MG63 (cell line): ENCODE data around the gene ISG20. TPM values are rescaled to one million over a fixed set of nuclear protein-coding genes. Genes with fewer than 3 reads are reported as not detected.

Experiments
- DNase-seq: peaks from one replicate; pipeline ENCODE4 v3.0.0-alpha.2; 2020
- H3K27me3 ChIP-seq: fragments of 250-450 bp; sonication (Bioruptor Pico); 2 replicates; pipeline ENCODE4 v1.5.1; 2020; ENCODE audit warnings: mild to moderate bottlenecking, moderate library complexity
- H3K36me3 ChIP-seq: fragments of 250-450 bp; sonication (Bioruptor Pico); 2 replicates; pipeline ENCODE4 v1.5.1; 2020; ENCODE audit warnings: mild to moderate bottlenecking, moderate library complexity
- H3K4me3 ChIP-seq: fragments of 250-450 bp; sonication (Bioruptor Pico); 2 replicates; pipeline ENCODE4 v1.5.1; 2020; ENCODE audit warnings: mild to moderate bottlenecking, moderate library complexity
- H3K9me3 ChIP-seq: fragments of 250-450 bp; sonication (Bioruptor Pico); 2 replicates; pipeline ENCODE4 v1.5.1; 2020; ENCODE audit warnings: mild to moderate bottlenecking, moderate library complexity
- total RNA-seq: library from RNA; depleted of rRNA; stranded (reverse); fragments of >200 nt; shearing (Covaris generic); gene quantifications from 2 replicates; pipeline ENCODE4 v1.2.3, GENCODE V29; 2014; ENCODE audit warnings: low replicate concordance

The ISG20 gene
- total RNA-seq, 1 experiment from 2014 or later: 19.2 TPM

DNA sequence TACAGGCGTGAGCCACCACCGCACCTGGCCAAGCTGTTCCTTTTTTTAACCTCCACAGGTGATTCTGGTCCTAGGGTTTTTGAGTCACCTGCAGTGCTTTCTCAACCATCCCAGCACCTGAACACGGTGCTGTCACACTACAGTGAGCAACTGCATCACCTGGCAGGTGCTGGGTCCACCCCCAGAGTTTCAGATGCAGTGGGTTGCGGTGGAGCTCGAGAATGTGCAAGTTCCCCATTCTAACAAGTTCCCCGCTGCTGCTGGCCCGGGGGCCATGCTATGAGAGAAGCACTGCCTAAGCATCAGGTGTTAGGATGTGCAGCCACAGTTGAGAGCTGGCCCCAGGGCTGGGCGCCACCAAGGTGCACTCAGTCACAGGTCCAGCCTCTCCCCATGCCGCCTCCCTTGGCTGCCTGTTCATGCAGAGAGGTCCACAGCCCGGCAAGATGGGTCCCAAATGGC, 18.0 kb downstream of the ISG20 start:
- no peaks in the 10 kb centered on the region for H3K36me3 ChIP-seq
- DNase-seq: no peak
- no peaks in the 10 kb centered on the region for H3K9me3 ChIP-seq
- H3K27me3 ChIP-seq: no peaks in the 10 kb centered on the region
- H3K4me3 ChIP-seq: no peak overlapping the region

DNA sequence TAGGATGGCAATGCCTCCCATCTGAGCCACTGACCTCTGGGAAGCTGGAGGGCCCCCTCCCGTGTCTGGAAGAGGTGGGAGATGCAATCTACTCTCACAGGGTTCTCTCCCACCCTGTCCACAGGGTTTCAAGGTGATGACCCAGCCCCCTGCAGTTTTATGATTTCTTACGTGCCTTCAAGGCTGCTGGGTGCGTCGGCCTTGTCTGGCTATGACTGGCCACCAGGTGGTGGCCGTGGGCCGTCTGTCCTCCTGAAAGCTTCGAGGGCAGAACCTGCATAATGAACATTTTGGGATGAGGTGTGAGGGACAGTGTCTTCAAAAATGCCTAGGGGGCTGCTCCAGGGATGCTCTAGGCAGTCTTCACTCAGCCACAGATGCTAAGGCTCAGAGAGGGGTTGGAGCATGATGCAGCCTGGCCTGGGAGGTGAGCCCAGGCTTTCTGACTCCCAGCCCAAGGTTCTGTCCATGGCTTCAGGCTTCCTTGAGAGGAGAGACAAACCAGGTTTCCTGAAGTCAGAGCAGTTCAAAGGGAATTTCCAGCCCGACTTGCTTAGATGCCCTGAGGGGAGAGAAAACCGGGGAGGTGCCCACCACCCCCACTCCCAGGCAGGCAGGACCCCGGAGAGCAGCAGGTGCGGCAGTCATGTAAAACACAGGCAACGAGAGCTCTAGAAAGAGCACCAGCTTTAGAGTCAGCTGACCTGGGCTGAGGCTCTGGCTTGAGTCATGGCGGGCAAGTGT, 18.7 kb downstream of the ISG20 start:
- peak; percentile 49 for DNase-seq
- no peaks in the 10 kb centered on the region for H3K27me3 ChIP-seq
- H3K4me3 ChIP-seq: no peak overlapping the region
- no peaks in the 10 kb centered on the region for H3K36me3 ChIP-seq
- H3K9me3 ChIP-seq: no peaks in the 10 kb centered on the region

DNA sequence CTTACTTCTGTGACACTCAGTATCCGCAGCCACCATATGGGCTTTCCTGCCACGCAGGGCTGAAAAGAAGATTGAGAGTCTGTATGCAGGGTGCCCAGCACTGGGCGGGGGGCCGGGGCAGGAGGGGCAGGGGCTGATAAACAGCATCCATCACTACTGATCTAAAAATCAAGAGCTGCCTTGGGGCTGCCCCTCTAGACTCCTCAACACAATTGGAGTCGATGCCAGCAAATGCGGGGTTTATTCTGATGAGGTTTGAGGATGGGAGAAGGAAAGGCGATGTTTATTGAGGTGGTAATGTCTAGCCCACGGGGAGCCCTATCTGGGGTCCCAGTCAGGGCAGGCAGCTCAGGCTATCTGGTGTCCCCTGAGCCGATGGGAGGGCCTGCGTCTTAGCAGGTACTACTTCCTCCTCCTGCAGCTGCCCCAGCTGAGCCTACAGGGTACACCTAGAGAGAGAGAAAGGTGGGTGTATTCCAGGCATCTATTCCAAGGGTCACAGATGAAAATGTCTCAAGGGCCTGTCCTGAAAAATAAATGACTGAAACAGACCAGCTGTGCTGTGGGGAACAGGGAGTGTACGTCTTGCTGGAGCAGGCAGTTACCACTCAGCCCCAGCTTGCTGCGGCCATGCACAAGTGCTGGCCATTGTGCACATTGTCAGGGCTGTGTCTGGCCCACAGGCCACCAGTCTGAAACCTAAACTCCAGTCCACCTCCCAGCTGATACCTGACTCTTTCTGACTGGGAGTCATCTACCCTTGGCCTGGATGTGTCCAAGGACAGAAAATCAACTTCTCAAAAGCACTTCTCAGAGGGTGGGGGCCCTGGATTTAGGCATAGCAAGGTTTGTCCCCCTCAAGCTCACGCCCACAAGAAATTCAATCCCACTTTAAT, 19.5 kb downstream of the ISG20 start:
- Histone ChIP-seq H3K27me3 (no peaks in the 10 kb centered on the region), H3K9me3 (no peaks in the 10 kb centered on the region), H3K4me3 (no peak overlapping the region), H3K36me3 (no peaks in the 10 kb centered on the region)
- no peak for DNase-seq

GRCh38 chr15:88658972-88659931, 20.4 kb downstream of the ISG20 start:
- Histone ChIP-seq H3K27me3 (no peaks in the 10 kb centered on the region), H3K36me3 (no peaks in the 10 kb centered on the region), H3K4me3 (no peak overlapping the region), H3K9me3 (no peaks in the 10 kb centered on the region)
- peak; percentile 91 for DNase-seq

DNA sequence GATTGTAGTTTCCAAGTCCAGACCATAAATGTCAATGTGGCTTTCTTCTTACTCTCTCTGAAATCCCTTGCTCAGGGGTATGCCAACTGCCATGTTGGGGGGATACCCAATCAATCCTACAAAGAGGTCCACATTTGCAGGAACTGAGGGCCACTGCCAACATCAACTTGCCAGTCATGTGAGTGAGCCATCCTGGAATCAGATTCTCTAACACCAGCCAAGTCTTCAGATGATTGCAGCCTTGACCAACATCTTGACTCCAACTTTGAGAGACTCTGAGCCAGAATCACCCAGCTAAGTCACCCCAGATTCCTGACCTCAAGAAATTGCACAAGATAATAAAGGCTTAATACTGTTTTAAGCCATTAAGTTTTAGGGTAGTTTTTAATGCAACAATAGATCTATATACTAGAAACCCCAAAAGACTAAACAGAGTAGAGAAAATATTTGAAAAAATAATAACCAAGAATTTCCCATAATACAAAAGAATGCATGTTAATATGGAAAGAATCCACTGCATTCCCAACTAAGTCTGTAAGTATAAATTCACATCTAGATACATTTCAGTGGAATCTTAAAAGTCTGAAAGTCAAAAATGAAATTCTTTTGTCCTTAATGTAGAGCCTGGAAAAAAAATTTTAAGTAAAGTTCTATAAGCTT, 22.4 kb downstream of the ISG20 start:
- Histone ChIP-seq H3K4me3 (no peak overlapping the region), H3K9me3 (no peaks in the 10 kb centered on the region), H3K36me3 (no peaks in the 10 kb centered on the region), H3K27me3 (no peaks in the 10 kb centered on the region)
- peak; percentile 66 for DNase-seq

- no peak for DNase-seq
These were observed 23.1 kb downstream of the ISG20 start for GRCh38 chr15:88661761-88662556.

DNA sequence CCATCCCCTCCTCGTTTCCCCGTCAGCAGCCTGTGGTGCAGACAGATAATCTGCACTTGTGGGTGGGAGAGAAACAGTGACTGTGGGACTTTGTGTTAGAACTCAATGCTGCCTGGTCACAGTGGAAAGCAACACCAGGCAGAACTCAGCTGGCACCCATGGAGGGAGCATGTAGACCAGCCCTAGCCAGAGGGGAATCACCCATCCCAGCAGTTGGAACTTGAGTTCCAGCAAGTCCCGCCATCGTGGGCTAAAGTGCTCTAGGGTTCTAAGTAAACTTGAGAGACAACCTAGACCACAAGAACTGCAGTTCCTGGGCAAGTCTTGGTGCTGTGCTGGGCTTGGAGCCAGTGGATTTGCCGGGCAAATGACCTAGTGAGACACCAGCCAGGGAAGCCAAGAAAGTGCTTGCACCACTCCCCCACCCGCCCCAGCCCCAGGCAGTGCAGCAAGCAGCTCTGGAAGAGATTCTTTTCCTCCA, 24.4 kb downstream of the ISG20 start:
- Histone ChIP-seq H3K27me3 (no peaks in the 10 kb centered on the region), H3K36me3 (no peaks in the 10 kb centered on the region), H3K4me3 (no peak overlapping the region), H3K9me3 (no peaks in the 10 kb centered on the region)
- DNase-seq: peak; percentile 91

More at GRCh38 chr15:88661761-88662556, 23.1 kb downstream of the ISG20 start:
- Histone ChIP-seq H3K36me3 (no peaks in the 10 kb centered on the region), H3K9me3 (no peaks in the 10 kb centered on the region), H3K27me3 (no peaks in the 10 kb centered on the region), H3K4me3 (no peak overlapping the region)

- no peak overlapping the region for H3K4me3 ChIP-seq
- H3K9me3 ChIP-seq: no peaks in the 10 kb centered on the region
- no peak for DNase-seq
These were observed 25.4 kb downstream of the ISG20 start for GRCh38 chr15:88664151-88664778.

DNA sequence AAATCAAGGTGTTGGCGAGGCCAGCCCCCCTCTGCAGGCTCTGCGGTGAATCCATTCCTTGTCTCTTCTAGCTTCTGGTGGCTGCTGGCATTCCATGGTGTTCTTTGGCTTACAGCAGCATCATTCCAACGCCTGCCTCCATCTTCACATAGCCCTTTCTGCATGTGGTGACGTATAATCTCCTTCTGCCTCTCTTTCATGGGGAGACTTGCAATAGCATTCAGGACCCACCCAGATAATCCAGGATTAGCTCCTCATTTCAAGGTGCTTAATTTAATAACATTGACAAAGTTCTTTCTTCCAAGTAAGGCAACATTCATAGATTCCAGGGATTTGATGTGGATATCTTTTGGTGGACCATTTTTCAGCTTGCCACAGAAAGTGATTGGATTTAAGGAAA, 35.8 kb downstream of the ISG20 start:
- no peak overlapping the region for H3K4me3 ChIP-seq
- H3K36me3 ChIP-seq: no peaks in the 10 kb centered on the region
- H3K9me3 ChIP-seq: peaks cover 3% of the 10 kb centered on the region; the same call in 1 of the 2 replicates
- no peak for DNase-seq
- peaks cover 7% of the 10 kb centered on the region; the same call in 1 of the 2 replicates for H3K27me3 ChIP-seq

More at GRCh38 chr15:88664151-88664778, 25.4 kb downstream of the ISG20 start:
- H3K36me3 ChIP-seq: no peaks in the 10 kb centered on the region
- H3K27me3 ChIP-seq: no peaks in the 10 kb centered on the region

GRCh38 chr15:88678755-88679154, 39.9 kb downstream of the ISG20 start:
- H3K36me3 ChIP-seq: no peaks in the 10 kb centered on the region
- no peaks in the 10 kb centered on the region for H3K9me3 ChIP-seq
- no peak overlapping the region for H3K4me3 ChIP-seq
- DNase-seq: no peak
- no peaks in the 10 kb centered on the region for H3K27me3 ChIP-seq

GRCh38 chr15:88680241-88681001, 41.6 kb downstream of the ISG20 start:
- Histone ChIP-seq H3K9me3 (no peaks in the 10 kb centered on the region), H3K27me3 (no peaks in the 10 kb centered on the region), H3K36me3 (no peaks in the 10 kb centered on the region), H3K4me3 (no peak overlapping the region)
- no peak for DNase-seq

GRCh38 chr15:88681610-88682221, 42.9 kb downstream of the ISG20 start:
- Histone ChIP-seq H3K36me3 (no peaks in the 10 kb centered on the region), H3K9me3 (no peaks in the 10 kb centered on the region), H3K27me3 (no peaks in the 10 kb centered on the region), H3K4me3 (no peak overlapping the region)
- DNase-seq: no peak

GRCh38 chr15:88684345-88684744, 45.5 kb downstream of the ISG20 start:
- 0 out of 2 replicates have a peak, but pooled peaks cover 2% of the 10 kb centered on the region for H3K27me3 ChIP-seq
- no peaks in the 10 kb centered on the region for H3K36me3 ChIP-seq
- no peak overlapping the region for H3K4me3 ChIP-seq
- no peak for DNase-seq
- H3K9me3 ChIP-seq: no peaks in the 10 kb centered on the region

- H3K9me3 ChIP-seq: no peaks in the 10 kb centered on the region
- DNase-seq: no peak
- H3K27me3 ChIP-seq: 0 out of 2 replicates have a peak, but pooled peaks cover 2% of the 10 kb centered on the region
- no peak overlapping the region for H3K4me3 ChIP-seq
- no peaks in the 10 kb centered on the region for H3K36me3 ChIP-seq
These were observed 47.4 kb downstream of the ISG20 start for GRCh38 chr15:88686166-88686565.
